ENCODE data around the gene DGKI. TPM values are rescaled to one million over a fixed set of nuclear protein-coding genes. Genes with fewer than 3 reads are reported as not detected.

The DGKI gene
- total RNA-seq, 4 donors from 2014 or later = 0.64 to 1.2 (median 1.00) TPM; not detected in 1

GRCh38 chr7:137860542-137860941 is 13.8 kb upstream of the DGKI start:
- no peak for DNase-seq
- TF ChIP-seq CTCF (IDR thresholded peaks at IDR 0.05) = no peak
- no peak for TF ChIP-seq POLR2AphosphoS5 (IDR thresholded peaks at IDR 0.05)
- TF ChIP-seq POLR2A (IDR thresholded peaks at IDR 0.05) = no peak
- TF ChIP-seq EP300 (IDR thresholded peaks at IDR 0.05; ENCODE audit: low read depth) = no peak
- in situ Hi-C loops (cut with MboI; ENCODE audit: low pct_ligation_motif_present in 1 of 4, low pct_unique_long_range_greater_than_20kb in 1 of 4, low sequenced_read_pairs in 3 of 4) = loop anchor here in 1 of 4 donors (25.0 kb wide), 1 partner anchor 198 kb away; no protein-coding TSS in a partner anchor
- no peaks in the 10 kb centered on the region for H3K27me3 ChIP-seq
- H3K4me1 ChIP-seq = no peaks in the 10 kb centered on the region
- no peak overlapping the region for H3K27ac ChIP-seq
- no peak overlapping the region for H3K4me3 ChIP-seq
- H3K36me3 ChIP-seq = no peaks in the 10 kb centered on the region
- intact Hi-C loops (cut with DNase I; ENCODE audit: low total_unique reads) = no loop called here
- H3K9me3 ChIP-seq = no peaks in the 10 kb centered on the region
- WGBS, 2 donors (ENCODE audit: low coverage in 1 of 2) = 94 to 100% methylated on average over 2 of the region's 2 CpGs

- Histone ChIP-seq H3K27ac (no peak overlapping the region), H3K27me3 (peaks cover 9% of the 10 kb centered on the region), H3K4me1 (no peaks in the 10 kb centered on the region), H3K9me3 (no peaks in the 10 kb centered on the region), H3K36me3 (no peaks in the 10 kb centered on the region), H3K4me3 (no peak overlapping the region)
- intact Hi-C loops (cut with DNase I; ENCODE audit: low total_unique reads) (no loop called here), in situ Hi-C loops (cut with MboI; ENCODE audit: low pct_ligation_motif_present in 1 of 4, low pct_unique_long_range_greater_than_20kb in 1 of 4, low sequenced_read_pairs in 3 of 4) (loop anchor here in 1 of 4 donors (25.0 kb wide), 1 partner anchor 191 kb away; no protein-coding TSS in a partner anchor)
- no peak for TF ChIP-seq CTCF (IDR thresholded peaks at IDR 0.05)
- no peak for TF ChIP-seq POLR2AphosphoS5 (IDR thresholded peaks at IDR 0.05)
- no peak for TF ChIP-seq POLR2A (IDR thresholded peaks at IDR 0.05)
- no peak for TF ChIP-seq EP300 (IDR thresholded peaks at IDR 0.05; ENCODE audit: low read depth)
- no peak for DNase-seq
- WGBS, 2 donors (ENCODE audit: low coverage in 1 of 2) = 97% methylated on average over 1 of the region's 1 CpG; no CpG with 5 or more reads in 1 of the 2 donors
Observed at GRCh38 chr7:137853053-137853452, 6.3 kb upstream of the DGKI start.

- Histone ChIP-seq H3K27ac (no peak overlapping the region), H3K9me3 (no peaks in the 10 kb centered on the region), H3K4me1 (peaks cover 0 to 6% (median 5%) of the 10 kb centered on the region in 4 donors), H3K4me3 (no peak overlapping the region), H3K27me3 (peaks cover 18% of the 10 kb centered on the region), H3K36me3 (no peaks in the 10 kb centered on the region)
- intact Hi-C loops (cut with DNase I; ENCODE audit: low total_unique reads) = no loop called here
- no peak for DNase-seq
- in situ Hi-C loops (cut with MboI; ENCODE audit: low pct_ligation_motif_present in 1 of 4, low pct_unique_long_range_greater_than_20kb in 1 of 4, low sequenced_read_pairs in 3 of 4) = loop anchor here in 1 of 4 donors (25.0 kb wide), 1 partner anchor 190 kb away; no protein-coding TSS in a partner anchor
- TF ChIP-seq POLR2AphosphoS5 (IDR thresholded peaks at IDR 0.05) = no peak
- no peak for TF ChIP-seq POLR2A (IDR thresholded peaks at IDR 0.05)
- no peak for TF ChIP-seq CTCF (IDR thresholded peaks at IDR 0.05)
- TF ChIP-seq EP300 (IDR thresholded peaks at IDR 0.05; ENCODE audit: low read depth) = no peak
Observed at GRCh38 chr7:137852108-137852507, 5.3 kb upstream of the DGKI start.

- WGBS, 2 donors (ENCODE audit: low coverage in 1 of 2) = 76 to 86% methylated on average over 6 of the region's 6 CpGs
- Histone ChIP-seq H3K36me3 (no peaks in the 10 kb centered on the region), H3K4me1 (peaks cover 0 to 11% (median 10%) of the 10 kb centered on the region in 4 donors), H3K4me3 (no peak overlapping the region), H3K27me3 (peaks cover 25% of the 10 kb centered on the region), H3K27ac (no peak overlapping the region), H3K9me3 (no peaks in the 10 kb centered on the region)
- in situ Hi-C loops (cut with MboI; ENCODE audit: low pct_ligation_motif_present in 1 of 4, low pct_unique_long_range_greater_than_20kb in 1 of 4, low sequenced_read_pairs in 3 of 4) = loop anchor here in 1 of 4 donors (25.0 kb wide), 1 partner anchor 189 kb away; no protein-coding TSS in a partner anchor
- TF ChIP-seq CTCF (IDR thresholded peaks at IDR 0.05) = no peak
- TF ChIP-seq EP300 (IDR thresholded peaks at IDR 0.05; ENCODE audit: low read depth) = no peak
- no peak for TF ChIP-seq POLR2AphosphoS5 (IDR thresholded peaks at IDR 0.05)
- TF ChIP-seq POLR2A (IDR thresholded peaks at IDR 0.05) = no peak
- intact Hi-C loops (cut with DNase I; ENCODE audit: low total_unique reads) = no loop called here
- DNase-seq = no peak
Observed at GRCh38 chr7:137850972-137851945, 4.5 kb upstream of the DGKI start.
